ENCODE data around the gene KPNA6.

The KPNA6 gene

GRCh38 chr1:32221581-32221979 lies 113.7 kb downstream of the KPNA6 start:
- no peak for DNase-seq

GRCh38 chr1:32221980-32222755 lies 114.3 kb downstream of the KPNA6 start, which contains the start of the genes EIF3I and TMEM234:
Gene EIF3I (plus strand): TSS chr1:32222407. CDS start chr1:32222442, 35 bp downstream.
Gene TMEM234 (minus strand): TSS chr1:32222353. CDS start chr1:32222322, 31 bp downstream.
- peak; percentile 96 for DNase-seq

GRCh38 chr1:32223683-32224082 lies 115.8 kb downstream of the KPNA6 start:
- no peak for DNase-seq

GRCh38 chr1:32224285-32224684 lies 116.4 kb downstream of the KPNA6 start:
- DNase-seq: no peak
